SU-DHL-6 (cell line): ENCODE data around the gene SPRY4.

Experiments
- H2AFZ ChIP-seq: fragments of 200-600 bp; sonication (generic); 2 replicates; pipeline ENCODE4 v1.6.1; 2014; ENCODE audit warnings: low read depth, mild to moderate bottlenecking, moderate library complexity, mixed read lengths, antibody characterized with exemption, low read length; ENCODE audit not compliant: severe bottlenecking
- H3F3A ChIP-seq: fragments of 200-600 bp; shearing (Covaris generic); 2 replicates; pipeline ENCODE4 v1.6.0; 2016; ENCODE audit warnings: antibody characterized with exemption, mild to moderate bottlenecking; ENCODE audit not compliant: insufficient read depth
- H3K27ac ChIP-seq: fragments of 200-600 bp; sonication (generic); 2 replicates; pipeline ENCODE4 v1.5.1; 2016; ENCODE audit warnings: low read depth, mild to moderate bottlenecking, low read length, moderate library complexity, mixed read lengths
- H3K27me3 ChIP-seq: fragments of 200-600 bp; sonication (generic), shearing (Covaris generic); 2 replicates; pipeline ENCODE4 v1.6.0; 2014; ENCODE audit warnings: mild to moderate bottlenecking, low read length
- H3K36me3 ChIP-seq: fragments of 200-600 bp; sonication (generic); 2 replicates; pipeline ENCODE4 v1.6.1; 2014; ENCODE audit warnings: mild to moderate bottlenecking, low read length, mixed read lengths
- H3K4me2 ChIP-seq: fragments of 300-600, 200-600 bp; shearing (Covaris generic), sonication (generic); 2 replicates; pipeline ENCODE4 v1.6.0; 2014; ENCODE audit warnings: low read length, low read depth, mild to moderate bottlenecking; ENCODE audit not compliant: poor library complexity, severe bottlenecking
- H3K4me3 ChIP-seq: fragments of 200-600 bp; sonication (generic); 2 replicates; pipeline ENCODE4 v1.5.1; 2014; ENCODE audit warnings: antibody characterized with exemption, low read length, mild to moderate bottlenecking, mixed read lengths; ENCODE audit not compliant: insufficient read depth, poor library complexity, severe bottlenecking
- H3K79me2 ChIP-seq: fragments of 200-600 bp; sonication (generic); 2 replicates; pipeline ENCODE4 v1.6.1; 2014; ENCODE audit warnings: mild to moderate bottlenecking, low read length, moderate library complexity; ENCODE audit not compliant: insufficient read depth
- H3K9ac ChIP-seq: fragments of 200-600 bp; sonication (generic); 2 replicates; pipeline ENCODE4 v1.7.0; 2014; ENCODE audit warnings: mild to moderate bottlenecking, low read length
- H3K9me2 ChIP-seq: fragments of 200-600 bp; sonication (generic); replicated peaks from 2 replicates; pipeline ENCODE4 v1.6.1; 2014; ENCODE audit warnings: low read length; ENCODE audit not compliant: insufficient read depth
- H3K9me3 ChIP-seq: fragments of 200-600 bp; sonication (generic); 2 replicates; pipeline ENCODE4 v1.6.1; 2014; ENCODE audit warnings: low read length, mixed read lengths; ENCODE audit not compliant: insufficient read depth
- H4K20me1 ChIP-seq: fragments of 200-600 bp; sonication (generic); 2 replicates; pipeline ENCODE4 v1.6.1; 2014; ENCODE audit warnings: low read depth, mild to moderate bottlenecking, antibody characterized with exemption, low read length, moderate library complexity, mixed read lengths
- CTCF ChIP-seq: fragments of 200-600 bp; sonication (generic); IDR thresholded peaks from one replicate; pipeline ENCODE4 v1.5.1; 2017; ENCODE audit warnings: antibody characterized with exemption, mild to moderate bottlenecking, low read length, moderate library complexity; ENCODE audit not compliant: insufficient read depth, poor library complexity, severe bottlenecking
- EZH2phosphoT487 ChIP-seq: fragments of 200-600 bp; sonication (generic), shearing (Covaris generic); conservative IDR thresholded peaks from 2 replicates; pipeline ENCODE4 v1.6.1; 2018; ENCODE audit warnings: mild to moderate bottlenecking, antibody characterized with exemption, low read length, moderate library complexity, mixed read lengths

SPRY4 gene

GRCh38 chr5:142263346-142263745 is 61.5 kb downstream of the SPRY4 start:
- Histone ChIP-seq H4K20me1 (no peaks in the 10 kb centered on the region), H3K79me2 (no peaks in the 10 kb centered on the region), H3K9ac (no peak overlapping the region), H3K27ac (no peak overlapping the region), H3K27me3 (no peaks in the 10 kb centered on the region), H2AFZ (no peak overlapping the region), H3K4me2 (no peak overlapping the region), H3K36me3 (no peaks in the 10 kb centered on the region), H3K4me3 (no peak overlapping the region), H3F3A (no peaks in the 10 kb centered on the region), H3K9me2 (no peaks in the 10 kb centered on the region), H3K9me3 (no peaks in the 10 kb centered on the region)
- no peak for TF ChIP-seq CTCF

- Histone ChIP-seq H3K4me2 (no peak overlapping the region), H3K9me3 (no peaks in the 10 kb centered on the region), H3F3A (no peaks in the 10 kb centered on the region)
Measured at GRCh38 chr5:142262683-142263082, 62.1 kb downstream of the SPRY4 start.

More at GRCh38 chr5:142262683-142263082, 62.1 kb downstream of the SPRY4 start:
- H3K27me3 ChIP-seq = no peaks in the 10 kb centered on the region
- no peak overlapping the region for H3K9ac ChIP-seq
- H3K4me3 ChIP-seq = no peak overlapping the region
- H2AFZ ChIP-seq = no peak overlapping the region
- no peak overlapping the region for H3K27ac ChIP-seq
- H3K9me2 ChIP-seq = no peaks in the 10 kb centered on the region
- no peaks in the 10 kb centered on the region for H4K20me1 ChIP-seq
- H3K79me2 ChIP-seq = no peaks in the 10 kb centered on the region
- H3K36me3 ChIP-seq = no peaks in the 10 kb centered on the region
- TF ChIP-seq EZH2phosphoT487 = no peak
- no peak for TF ChIP-seq CTCF
